ENCODE results near the gene MCAM. TPM values are rescaled to one million over a fixed set of nuclear protein-coding genes. Genes with fewer than 3 reads are reported as not detected.

MCAM gene
- total RNA-seq, 1 experiment from 2014 or later = 124 TPM

- no peaks in the 10 kb centered on the region for H3F3A ChIP-seq (ENCODE audit: low read length, unreplicated experiment)
- no peaks in the 10 kb centered on the region for H3K9me3 ChIP-seq (ENCODE audit: low read length)
- POLR2A ChIA-PET (ENCODE audit: unreplicated experiment) = interaction anchor here (0.6 kb wide), 1 partner anchor 20 kb away, joined by 18 read pairs; no protein-coding TSS in a partner anchor
- intact Hi-C loops (cut with micrococcal nuclease) = no loop called here
- BruUV-seq (replicated peaks) = no TSS peak
- CTCF ChIA-PET = interaction anchor here (0.5 kb wide), 1 partner anchor 11 kb away, joined by 3 read pairs; no protein-coding TSS in a partner anchor
- peak overlapping the region; percentile 64 for H3K27ac ChIP-seq (ENCODE audit: low read length)
- no peaks in the 10 kb centered on the region for H3K9me2 ChIP-seq (replicated peaks; ENCODE audit: low read length)
- peak overlapping the region; percentile 53 for H3K4me2 ChIP-seq (ENCODE audit: low read length)
- peaks cover 29% of the 10 kb centered on the region for H3K79me2 ChIP-seq (ENCODE audit: low read length)
- no peak overlapping the region for H3K4me3 ChIP-seq (ENCODE audit: low read length)
- peaks cover 50% of the 10 kb centered on the region for H3K4me1 ChIP-seq (ENCODE audit: insufficient read depth, low read length)
- H4K20me1 ChIP-seq (ENCODE audit: low read length) = 0 out of 2 replicates have a peak, but pooled peaks cover 5% of the 10 kb centered on the region
- DNase-seq = peak; percentile 76
- peaks cover 15% of the 10 kb centered on the region for H3K36me3 ChIP-seq (ENCODE audit: low read depth, low read length)
- H3K9ac ChIP-seq (ENCODE audit: low read length) = no peak overlapping the region; the same call in 1 of the 2 replicates
- no peaks in the 10 kb centered on the region for H3K27me3 ChIP-seq (ENCODE audit: low read length)
- TF ChIP-seq, protein P1, sequence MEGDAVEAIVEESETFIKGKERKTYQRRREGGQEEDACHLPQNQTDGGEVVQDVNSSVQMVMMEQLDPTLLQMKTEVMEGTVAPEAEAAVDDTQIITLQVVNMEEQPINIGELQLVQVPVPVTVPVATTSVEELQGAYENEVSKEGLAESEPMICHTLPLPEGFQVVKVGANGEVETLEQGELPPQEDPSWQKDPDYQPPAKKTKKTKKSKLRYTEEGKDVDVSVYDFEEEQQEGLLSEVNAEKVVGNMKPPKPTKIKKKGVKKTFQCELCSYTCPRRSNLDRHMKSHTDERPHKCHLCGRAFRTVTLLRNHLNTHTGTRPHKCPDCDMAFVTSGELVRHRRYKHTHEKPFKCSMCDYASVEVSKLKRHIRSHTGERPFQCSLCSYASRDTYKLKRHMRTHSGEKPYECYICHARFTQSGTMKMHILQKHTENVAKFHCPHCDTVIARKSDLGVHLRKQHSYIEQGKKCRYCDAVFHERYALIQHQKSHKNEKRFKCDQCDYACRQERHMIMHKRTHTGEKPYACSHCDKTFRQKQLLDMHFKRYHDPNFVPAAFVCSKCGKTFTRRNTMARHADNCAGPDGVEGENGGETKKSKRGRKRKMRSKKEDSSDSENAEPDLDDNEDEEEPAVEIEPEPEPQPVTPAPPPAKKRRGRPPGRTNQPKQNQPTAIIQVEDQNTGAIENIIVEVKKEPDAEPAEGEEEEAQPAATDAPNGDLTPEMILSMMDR (conservative IDR thresholded peaks at IDR 0.05; ENCODE audit: low read depth, low read length) = no peak
- TF ChIP-seq EZH2phosphoT487 (IDR thresholded peaks at IDR 0.05; ENCODE audit: borderline replicate concordance, low read length) (no peak), EZH2 (IDR thresholded peaks at IDR 0.05; ENCODE audit: low read length, unreplicated experiment) (no peak)
- no peak; the same call in 1 of the 2 replicates for ATAC-seq
- peak overlapping the region; percentile 54 for H2AFZ ChIP-seq (ENCODE audit: low read length)
Observed at GRCh38 chr11:119318240-119319135, 1.6 kb upstream of the MCAM start.

DNA sequence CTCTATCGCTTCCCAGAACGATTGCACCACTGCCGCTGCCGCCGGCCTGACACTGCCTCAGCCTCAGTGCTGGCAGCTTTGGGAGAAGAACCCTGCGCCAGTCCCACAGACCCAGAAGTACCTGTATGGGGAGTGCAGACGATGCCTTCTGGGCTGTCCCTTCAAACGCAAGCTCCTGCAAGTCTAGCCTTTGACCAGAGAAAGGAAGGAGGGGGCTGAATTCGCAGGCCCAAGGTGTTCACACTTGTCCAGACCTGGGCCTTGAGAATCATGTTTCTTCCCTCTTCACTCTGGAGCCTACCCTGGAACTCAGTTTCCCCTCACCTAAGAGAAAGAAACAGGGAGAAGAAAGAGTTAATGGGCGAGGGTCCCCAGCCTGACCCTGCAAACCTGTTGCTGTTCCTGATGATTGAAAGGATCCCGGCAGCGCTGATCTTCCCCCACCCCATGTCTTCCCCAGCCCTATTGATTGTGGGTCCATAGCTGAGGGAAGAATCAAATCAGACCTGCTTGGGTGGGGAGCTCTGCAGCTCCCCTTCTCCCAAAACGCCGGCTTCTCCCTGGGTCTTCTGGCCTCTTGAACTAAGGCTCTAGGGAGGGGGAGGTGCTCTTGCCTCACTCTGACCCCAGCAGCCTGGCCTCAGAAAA lies 786 bp upstream of the MCAM start:
- CTCF ChIA-PET = interaction anchor here (0.5 kb wide), 1 partner anchor 10 kb away, joined by 3 read pairs; no protein-coding TSS in a partner anchor

More for the DNA sequence above, 786 bp upstream of the MCAM start:
- 0 out of 2 replicates have a peak, but pooled peaks cover 5% of the 10 kb centered on the region for H4K20me1 ChIP-seq (ENCODE audit: low read length)
- H2AFZ ChIP-seq (ENCODE audit: low read length) = 0 out of 2 replicates have a peak overlapping the region, but pooled peaks have one; percentile 25
- H3K27me3 ChIP-seq (ENCODE audit: low read length) = no peaks in the 10 kb centered on the region
- intact Hi-C loops (cut with micrococcal nuclease) = no loop called here
- POLR2A ChIA-PET (ENCODE audit: unreplicated experiment) = interaction anchor here (0.5 to 0.6 kb wide), 2 partner anchors 21 to 43 kb away, joined by 3 to 18 read pairs; no protein-coding TSS in a partner anchor
- peaks cover 19% of the 10 kb centered on the region for H3K36me3 ChIP-seq (ENCODE audit: low read depth, low read length)
- ATAC-seq = no peak
- H3K4me2 ChIP-seq (ENCODE audit: low read length) = peak overlapping the region; percentile 71
- peak overlapping the region; percentile 43; the same call in 1 of the 2 replicates for H3K4me3 ChIP-seq (ENCODE audit: low read length)
- no peaks in the 10 kb centered on the region for H3K9me3 ChIP-seq (ENCODE audit: low read length)
- BruUV-seq (replicated peaks) = no TSS peak
- TF ChIP-seq EZH2 (IDR thresholded peaks at IDR 0.05; ENCODE audit: low read length, unreplicated experiment) (no peak), EZH2phosphoT487 (IDR thresholded peaks at IDR 0.05; ENCODE audit: borderline replicate concordance, low read length) (no peak)
- TF ChIP-seq, protein P1 (conservative IDR thresholded peaks at IDR 0.05; ENCODE audit: low read depth, low read length) = no peak
- DNase-seq = no peak
- H3K79me2 ChIP-seq (ENCODE audit: low read length) = peaks cover 29% of the 10 kb centered on the region
- no peaks in the 10 kb centered on the region for H3K9me2 ChIP-seq (replicated peaks; ENCODE audit: low read length)
- H3K4me1 ChIP-seq (ENCODE audit: insufficient read depth, low read length) = peaks cover 50% of the 10 kb centered on the region
- H3F3A ChIP-seq (ENCODE audit: low read length, unreplicated experiment) = no peaks in the 10 kb centered on the region
- H3K9ac ChIP-seq (ENCODE audit: low read length) = no peak overlapping the region; the same call in 1 of the 2 replicates
- peak overlapping the region; percentile 64 for H3K27ac ChIP-seq (ENCODE audit: low read length)
